ENCODE data around the gene ALG14.

DNA sequence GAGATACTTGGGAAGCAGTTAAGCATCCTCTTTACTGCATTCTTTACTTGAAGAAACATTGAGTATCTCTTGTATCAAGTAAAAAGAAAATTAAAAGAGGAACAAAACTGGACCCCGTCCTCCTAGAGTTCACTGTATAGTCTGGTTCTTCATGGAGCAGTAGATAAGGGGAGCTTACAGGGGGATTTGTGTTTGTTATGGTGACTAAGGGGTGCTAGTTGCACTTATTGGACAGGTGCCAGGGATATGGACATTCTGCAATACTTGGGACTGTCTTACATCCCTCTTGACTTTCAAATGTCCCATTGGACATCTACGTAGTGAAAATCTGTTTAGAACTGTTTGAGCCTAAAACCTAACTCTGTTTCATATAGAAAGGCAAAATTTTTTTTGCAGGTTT lies 67.2 kb downstream of the ALG14 start:
- TF ChIP-seq, protein P1, sequence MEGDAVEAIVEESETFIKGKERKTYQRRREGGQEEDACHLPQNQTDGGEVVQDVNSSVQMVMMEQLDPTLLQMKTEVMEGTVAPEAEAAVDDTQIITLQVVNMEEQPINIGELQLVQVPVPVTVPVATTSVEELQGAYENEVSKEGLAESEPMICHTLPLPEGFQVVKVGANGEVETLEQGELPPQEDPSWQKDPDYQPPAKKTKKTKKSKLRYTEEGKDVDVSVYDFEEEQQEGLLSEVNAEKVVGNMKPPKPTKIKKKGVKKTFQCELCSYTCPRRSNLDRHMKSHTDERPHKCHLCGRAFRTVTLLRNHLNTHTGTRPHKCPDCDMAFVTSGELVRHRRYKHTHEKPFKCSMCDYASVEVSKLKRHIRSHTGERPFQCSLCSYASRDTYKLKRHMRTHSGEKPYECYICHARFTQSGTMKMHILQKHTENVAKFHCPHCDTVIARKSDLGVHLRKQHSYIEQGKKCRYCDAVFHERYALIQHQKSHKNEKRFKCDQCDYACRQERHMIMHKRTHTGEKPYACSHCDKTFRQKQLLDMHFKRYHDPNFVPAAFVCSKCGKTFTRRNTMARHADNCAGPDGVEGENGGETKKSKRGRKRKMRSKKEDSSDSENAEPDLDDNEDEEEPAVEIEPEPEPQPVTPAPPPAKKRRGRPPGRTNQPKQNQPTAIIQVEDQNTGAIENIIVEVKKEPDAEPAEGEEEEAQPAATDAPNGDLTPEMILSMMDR (IDR thresholded peaks at IDR 0.05; ENCODE audit: low read length): no peak
- no peak for TF ChIP-seq EZH2 (IDR thresholded peaks at IDR 0.05; ENCODE audit: borderline replicate concordance, low read length)

Measured in OCI-LY1 (cell line).